Fibroblast of lung (primary cell): Measurements from ENCODE around the gene GLB1L3. TPM values are rescaled to one million over a fixed set of nuclear protein-coding genes. Genes with fewer than 3 reads are reported as not detected.

ENCODE experiments used
- DNase-seq, 2 donors: peaks; one replicate each; pipeline versions ENCODE4 v3.0.0 to v3.0.0-alpha.2; 2010; ENCODE audit warnings: low read depth in 2 of 2
- H2AFZ ChIP-seq: 2 replicates; pipeline ENCODE4 v1.5.1; 2012; ENCODE audit warnings: low read length, control low read depth, inconsistent platforms
- H3K27ac ChIP-seq: 2 replicates; pipeline ENCODE4 v1.5.1; 2011; ENCODE audit warnings: low read length, control low read depth; ENCODE audit not compliant: insufficient read depth
- H3K27me3 ChIP-seq: 2 replicates; pipeline ENCODE4 v1.5.1; 2011; ENCODE audit warnings: mild to moderate bottlenecking, low read length; ENCODE audit not compliant: control insufficient read depth, insufficient read depth
- H3K36me3 ChIP-seq: 2 replicates; pipeline ENCODE4 v1.5.1; 2011; ENCODE audit warnings: low read length; ENCODE audit not compliant: control insufficient read depth, insufficient read depth
- H3K4me1 ChIP-seq: 2 replicates; pipeline ENCODE4 v1.5.1; 2011; ENCODE audit warnings: low read length; ENCODE audit not compliant: control insufficient read depth, insufficient read depth; ENCODE audit errors: extremely low read depth
- H3K4me2 ChIP-seq: 2 replicates; pipeline ENCODE4 v1.5.1; 2011; ENCODE audit warnings: low read length, control low read depth; ENCODE audit not compliant: insufficient read depth; ENCODE audit errors: extremely low read depth
- H3K4me3 ChIP-seq, 4 experiments: fragments of 200-600 bp in 1 of 4; sonication (generic) in 1 of 4; replicated peaks in 1 of 4; 2 replicates each; pipeline ENCODE4 v1.5.1; 2011 to 2016; ENCODE audit warnings: low read length in 4 of 4, low read depth in 3 of 4, mild to moderate bottlenecking in 3 of 4, control low read depth in 2 of 4, inconsistent platforms in 1 of 4, mixed read lengths in 1 of 4; ENCODE audit not compliant: insufficient read depth in 1 of 4; ENCODE audit errors: control extremely low read depth in 1 of 4
- H3K79me2 ChIP-seq: 2 replicates; pipeline ENCODE4 v1.5.1; 2012; ENCODE audit warnings: mild to moderate bottlenecking, low read length, inconsistent platforms; ENCODE audit not compliant: control insufficient read depth, insufficient read depth
- H3K9ac ChIP-seq: 2 replicates; pipeline ENCODE4 v1.5.1; 2011; ENCODE audit warnings: mild to moderate bottlenecking, low read length, control low read depth; ENCODE audit not compliant: insufficient read depth
- H3K9me3 ChIP-seq: 2 replicates; pipeline ENCODE4 v1.5.1; 2012; ENCODE audit warnings: low read depth, low read length; ENCODE audit not compliant: control insufficient read depth, insufficient read depth
- H4K20me1 ChIP-seq: 2 replicates; pipeline ENCODE4 v1.5.1; 2011; ENCODE audit warnings: low read length; ENCODE audit not compliant: control insufficient read depth, insufficient read depth; ENCODE audit errors: extremely low read depth
- EZH2 ChIP-seq: IDR thresholded peaks from 2 replicates; pipeline ENCODE4 v1.5.1; 2012; ENCODE audit warnings: low read length, control low read depth, mild to moderate bottlenecking; ENCODE audit errors: missing control alignments
- polyA plus RNA-seq, 2 donors: library from polyadenylated mRNA; depleted of rRNA in 1 of 2; stranded (reverse) in 1 of 2; unstranded in 1 of 2; fragments of >200 nt; gene quantifications; 2 replicates each; pipeline ENCODE4 v1.2.1, GENCODE V29; 2011 to 2012; ENCODE audit warnings: missing spikeins in 1 of 2
- total RNA-seq: library from RNA; depleted of rRNA; stranded (reverse); fragments of >200 nt; gene quantifications from 2 replicates; pipeline ENCODE4 v1.2.1, GENCODE V29; 2014
- TF ChIP-seq, protein P1 (sequence below), 2 donors: IDR thresholded peaks in 1 of 2; conservative IDR thresholded peaks in 1 of 2; 1 replicate in 1 of 2; 2 replicates in 1 of 2; pipeline ENCODE4 v1.5.1; 2011 to 2012; ENCODE audit warnings: low read length in 2 of 2, control low read depth in 1 of 2, inconsistent platforms in 1 of 2, low read depth in 1 of 2, mild to moderate bottlenecking in 1 of 2

GLB1L3 gene
- total and polyA plus RNA-seq, 2 donors (not counting 1 experiment from before 2014, with no cell fraction given), result not detected

DNA sequence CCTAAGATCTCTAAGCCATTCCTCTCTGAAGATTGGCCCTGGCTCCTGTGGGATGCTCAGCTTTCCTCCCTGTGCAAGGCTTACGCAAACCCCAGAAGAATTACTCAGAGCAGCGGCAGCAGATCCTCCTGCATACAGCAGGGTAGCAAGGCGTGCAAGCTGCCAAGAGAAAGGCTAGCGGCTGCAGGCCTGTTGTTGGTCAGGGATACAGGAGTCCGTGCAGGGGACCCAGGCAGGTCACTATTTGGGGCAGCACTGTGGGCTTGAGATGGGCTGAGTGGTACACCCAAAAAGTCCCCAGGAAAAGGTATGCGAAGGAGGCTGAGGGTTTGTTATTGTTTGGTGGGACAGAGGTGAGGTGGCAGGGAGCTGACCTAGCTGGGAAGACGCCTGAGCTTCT is 57.1 kb downstream of the GLB1L3 start:
- Histone ChIP-seq H3K4me2 (no peak overlapping the region), H3K9me3 (no peaks in the 10 kb centered on the region), H3K4me1 (no peaks in the 10 kb centered on the region), H2AFZ (no peak overlapping the region), H3K36me3 (no peaks in the 10 kb centered on the region), H3K4me3 (no peak overlapping the region), H3K27me3 (peaks cover 4% of the 10 kb centered on the region), H3K9ac (no peak overlapping the region), H4K20me1 (no peaks in the 10 kb centered on the region), H3K27ac (no peak overlapping the region), H3K79me2 (no peaks in the 10 kb centered on the region)
- no peak for DNase-seq
- TF ChIP-seq, protein P1, sequence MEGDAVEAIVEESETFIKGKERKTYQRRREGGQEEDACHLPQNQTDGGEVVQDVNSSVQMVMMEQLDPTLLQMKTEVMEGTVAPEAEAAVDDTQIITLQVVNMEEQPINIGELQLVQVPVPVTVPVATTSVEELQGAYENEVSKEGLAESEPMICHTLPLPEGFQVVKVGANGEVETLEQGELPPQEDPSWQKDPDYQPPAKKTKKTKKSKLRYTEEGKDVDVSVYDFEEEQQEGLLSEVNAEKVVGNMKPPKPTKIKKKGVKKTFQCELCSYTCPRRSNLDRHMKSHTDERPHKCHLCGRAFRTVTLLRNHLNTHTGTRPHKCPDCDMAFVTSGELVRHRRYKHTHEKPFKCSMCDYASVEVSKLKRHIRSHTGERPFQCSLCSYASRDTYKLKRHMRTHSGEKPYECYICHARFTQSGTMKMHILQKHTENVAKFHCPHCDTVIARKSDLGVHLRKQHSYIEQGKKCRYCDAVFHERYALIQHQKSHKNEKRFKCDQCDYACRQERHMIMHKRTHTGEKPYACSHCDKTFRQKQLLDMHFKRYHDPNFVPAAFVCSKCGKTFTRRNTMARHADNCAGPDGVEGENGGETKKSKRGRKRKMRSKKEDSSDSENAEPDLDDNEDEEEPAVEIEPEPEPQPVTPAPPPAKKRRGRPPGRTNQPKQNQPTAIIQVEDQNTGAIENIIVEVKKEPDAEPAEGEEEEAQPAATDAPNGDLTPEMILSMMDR (conservative IDR thresholded peaks at IDR 0.05 in 1 of 2, IDR thresholded peaks at IDR 0.05 in 1 of 2; ENCODE audit: low read depth in 1 of 2, low read length in 2 of 2), result no peak
- TF ChIP-seq EZH2, result no peak

- H3K36me3 ChIP-seq, result no peaks in the 10 kb centered on the region
- H3K27ac ChIP-seq, result no peak overlapping the region
- H3K79me2 ChIP-seq, result no peaks in the 10 kb centered on the region
- H2AFZ ChIP-seq, result no peak overlapping the region
- no peak for DNase-seq
- H3K4me1 ChIP-seq, result no peaks in the 10 kb centered on the region
- no peak for TF ChIP-seq EZH2
- TF ChIP-seq, protein P1 (conservative IDR thresholded peaks at IDR 0.05 in 1 of 2, IDR thresholded peaks at IDR 0.05 in 1 of 2; ENCODE audit: low read depth in 1 of 2, low read length in 2 of 2), result no peak
- H3K4me3 ChIP-seq, result no peak overlapping the region
- H3K4me2 ChIP-seq, result no peak overlapping the region
- H3K27me3 ChIP-seq, result peaks cover 4% of the 10 kb centered on the region
- H3K9ac ChIP-seq, result no peak overlapping the region
- H4K20me1 ChIP-seq, result no peaks in the 10 kb centered on the region
- H3K9me3 ChIP-seq, result no peaks in the 10 kb centered on the region
Measured at GRCh38 chr11:134333946-134334345, 57.8 kb downstream of the GLB1L3 start.

DNA sequence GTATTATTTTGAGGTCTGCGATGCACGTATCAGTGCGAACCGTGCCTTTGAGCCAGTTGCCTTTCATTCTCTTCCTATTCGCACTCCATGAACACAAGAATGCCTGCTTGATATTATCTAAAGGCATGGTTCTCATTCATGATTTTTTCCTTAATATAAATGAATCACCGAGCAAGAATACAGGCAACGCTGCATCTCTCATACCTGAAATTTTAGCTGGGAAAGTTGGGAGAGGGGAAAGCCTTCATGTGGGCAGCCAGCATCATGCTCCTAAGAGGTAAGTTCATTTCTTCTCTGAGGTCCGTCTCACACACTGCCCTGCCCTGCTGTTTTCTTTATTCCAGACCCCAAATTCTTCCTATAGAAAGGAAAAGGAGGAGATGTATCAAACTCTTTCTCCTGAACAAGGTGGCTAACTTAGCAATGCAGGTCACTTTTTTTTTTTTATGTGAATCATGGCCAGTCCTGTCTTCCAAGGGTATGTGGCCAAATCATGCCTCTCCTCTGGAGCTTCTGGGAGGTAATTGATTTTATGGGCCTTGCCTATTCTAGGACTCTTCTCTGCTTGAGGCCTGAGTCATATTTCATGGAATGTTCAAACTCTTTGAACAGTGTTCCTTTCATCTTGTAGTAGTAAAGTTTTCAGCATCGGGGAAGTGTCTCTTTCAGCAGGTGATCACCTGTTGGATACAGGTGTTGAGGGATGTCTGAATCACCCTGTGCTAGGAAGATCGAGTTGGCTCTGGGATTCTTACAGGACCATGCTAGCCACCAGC is 58.8 kb downstream of the GLB1L3 start:
- Histone ChIP-seq H3K9me3 (no peaks in the 10 kb centered on the region), H3K27me3 (peaks cover 4% of the 10 kb centered on the region)
- TF ChIP-seq, protein P1 (conservative IDR thresholded peaks at IDR 0.05 in 1 of 2, IDR thresholded peaks at IDR 0.05 in 1 of 2; ENCODE audit: low read depth in 1 of 2, low read length in 2 of 2), result no peak
- no peak for TF ChIP-seq EZH2

More for the DNA sequence above, 58.8 kb downstream of the GLB1L3 start:
- H3K27ac ChIP-seq, result no peak overlapping the region
- no peaks in the 10 kb centered on the region for H3K36me3 ChIP-seq
- H2AFZ ChIP-seq, result no peak overlapping the region
- no peak overlapping the region for H3K4me3 ChIP-seq
- no peak overlapping the region for H3K9ac ChIP-seq
- DNase-seq, result no peak
- H4K20me1 ChIP-seq, result no peaks in the 10 kb centered on the region
- H3K79me2 ChIP-seq, result no peaks in the 10 kb centered on the region
- H3K4me2 ChIP-seq, result no peak overlapping the region
- no peaks in the 10 kb centered on the region for H3K4me1 ChIP-seq
